Esophagus muscularis mucosa (tissue), 4 donors: Measurements from ENCODE around the gene PAOX. TPM values are rescaled to one million over a fixed set of nuclear protein-coding genes. Genes with fewer than 3 reads are reported as not detected.

Experiments used
- DNase-seq: peaks from one replicate; pipeline ENCODE4 v3.0.0-alpha.2; 2017; ENCODE audit errors: extremely low spot score
- H3K27ac ChIP-seq, 4 donors: fragments of 200-600 bp; sonication (generic); replicated peaks in 1 of 4; 1 replicate in 3 of 4; 2 replicates in 1 of 4; pipeline ENCODE4 v1.5.1; 2016 to 2019; ENCODE audit warnings: mild to moderate bottlenecking in 1 of 4
- H3K27me3 ChIP-seq, 4 donors: fragments of 200-600 bp; sonication (generic); one replicate each; pipeline versions ENCODE4 v1.5.1 to v1.6.0; 2016 to 2019
- H3K36me3 ChIP-seq, 4 donors: fragments of 200-600 bp; sonication (generic); one replicate each; pipeline ENCODE4 v1.5.1; 2016 to 2019
- H3K4me1 ChIP-seq, 4 donors: fragments of 200-600 bp; sonication (generic); one replicate each; pipeline ENCODE4 v1.5.1; 2016 to 2019
- H3K4me3 ChIP-seq, 4 donors: fragments of 200-600 bp; sonication (generic); 1 replicate in 2 of 4; 2 replicates in 2 of 4; pipeline ENCODE4 v1.5.1; 2016 to 2019; ENCODE audit warnings: mild to moderate bottlenecking in 4 of 4, moderate library complexity in 1 of 4
- H3K9me3 ChIP-seq, 4 donors: fragments of 200-600 bp; sonication (generic); 1 replicate in 3 of 4; 2 replicates in 1 of 4; pipeline ENCODE4 v1.5.1; 2016 to 2019
- CTCF ChIP-seq, 3 experiments: fragments of 200-600 bp in 2 of 3; fragments of 450-650 bp in 1 of 3; sonication (generic) in 2 of 3; IDR thresholded peaks; one replicate each; pipeline ENCODE4 v1.5.1; 2017 to 2019; ENCODE audit warnings: antibody characterized with exemption in 3 of 3, mild to moderate bottlenecking in 2 of 3, moderate library complexity in 1 of 3
- EP300 ChIP-seq: sonication (generic); formaldehyde crosslinking; IDR thresholded peaks from one replicate; pipeline ENCODE4 v1.6.1; 2017; ENCODE audit warnings: antibody characterized with exemption
- POLR2A ChIP-seq: fragments of 450-650 bp; IDR thresholded peaks from one replicate; pipeline ENCODE4 v1.6.1; 2017; ENCODE audit warnings: antibody characterized with exemption, moderate library complexity, mild to moderate bottlenecking, low read depth
- POLR2AphosphoS5 ChIP-seq, 2 donors: sonication (generic); formaldehyde crosslinking; IDR thresholded peaks; one replicate each; pipeline ENCODE4 v1.6.1; 2017; ENCODE audit warnings: antibody characterized with exemption in 2 of 2
- WGBS: methylation state at CpG from one replicate; pipeline ENCODE4 v1.1.5; 2018; 5-methylcytosine and 5-hydroxymethylcytosine counted together
- intact Hi-C: fragments of 100-400 bp; cut with DNase I; formaldehyde crosslinking; loops from one replicate; pipeline ENCODE4 v1.15.1; 2023
- total RNA-seq, 4 donors: library from RNA; depleted of rRNA; stranded (reverse); fragments of >200 nt; gene quantifications; one replicate each; pipeline versions ENCODE4 v1.1.0 to v1.2.1, GENCODE V29; 2016

Gene PAOX
- total RNA-seq, 4 donors from 2014 or later: 10.1 to 15.0 (median 14.3) TPM

GRCh38 chr10:133355991-133356390 lies 23.1 kb upstream of the PAOX start:
- no peak overlapping the region for H3K4me3 ChIP-seq
- 100% methylated on average over 1 of the region's 3 CpGs for WGBS
- intact Hi-C loops: no loop called here
- no peak for DNase-seq
- peaks cover 0 to 63% (median 10%) of the 10 kb centered on the region in 4 donors for H3K27me3 ChIP-seq
- H3K27ac ChIP-seq: no peak overlapping the region
- no peaks in the 10 kb centered on the region for H3K9me3 ChIP-seq
- TF ChIP-seq POLR2AphosphoS5 (IDR thresholded peaks at IDR 0.05) (no peak), CTCF (IDR thresholded peaks at IDR 0.05) (no peak), EP300 (no peak), POLR2A (no peak)
- peaks cover 0 to 4% (median 0%) of the 10 kb centered on the region in 4 donors for H3K36me3 ChIP-seq
- peaks cover 16 to 23% (median 17%) of the 10 kb centered on the region in 4 donors for H3K4me1 ChIP-seq

GRCh38 chr10:133356549-133357284 lies 22.3 kb upstream of the PAOX start:
- H3K4me1 ChIP-seq: peaks cover 16 to 23% (median 17%) of the 10 kb centered on the region in 4 donors
- H3K36me3 ChIP-seq: peaks cover 0 to 5% (median 2%) of the 10 kb centered on the region in 4 donors
- peak overlapping the region in 2 of 4 donors; percentile 37 to 52 for H3K27ac ChIP-seq
- H3K9me3 ChIP-seq: no peaks in the 10 kb centered on the region
- intact Hi-C loops: no loop called here
- H3K27me3 ChIP-seq: peaks cover 0 to 55% (median 10%) of the 10 kb centered on the region in 4 donors
- 76% methylated on average over 5 of the region's 27 CpGs for WGBS
- no peak for DNase-seq
- H3K4me3 ChIP-seq: peak overlapping the region; percentile 59 to 74 (median 62)
- TF ChIP-seq POLR2A (no peak), POLR2AphosphoS5 (IDR thresholded peaks at IDR 0.05) (no peak), EP300 (no peak), CTCF (IDR thresholded peaks at IDR 0.05) (no peak)

- intact Hi-C loops: no loop called here
- no peak for DNase-seq
- 0% methylated on average over 2 of the region's 83 CpGs for WGBS
Observed at GRCh38 chr10:133357285-133358161, 21.5 kb upstream of the PAOX start, which contains the start of gene FUOM. TSS of gene FUOM (minus strand) at chr10:133358019. CDS start at chr10:133358007, 12 bp downstream.

More at GRCh38 chr10:133357285-133358161, 21.5 kb upstream of the PAOX start, which contains the start of gene FUOM:
- Histone ChIP-seq H3K9me3 (no peaks in the 10 kb centered on the region), H3K27ac (peak within 1 kb of the TSS; percentile 33 to 63 (median 44)), H3K27me3 (peaks cover 0 to 47% (median 10%) of the 10 kb centered on the region in 4 donors), H3K36me3 (peaks cover 0 to 13% (median 10%) of the 10 kb centered on the region in 4 donors), H3K4me1 (peaks cover 16 to 23% (median 17%) of the 10 kb centered on the region in 4 donors), H3K4me3 (peak within 1 kb of the TSS; percentile 59 to 74 (median 62))
- peak in 1 of 2 donors; percentile 44 for TF ChIP-seq POLR2AphosphoS5 (IDR thresholded peaks at IDR 0.05)
- no peak for TF ChIP-seq CTCF (IDR thresholded peaks at IDR 0.05)
- TF ChIP-seq POLR2A: no peak
- no peak for TF ChIP-seq EP300
